ENCODE measurements around the gene SUSD1. TPM values are rescaled to one million over a fixed set of nuclear protein-coding genes. Genes with fewer than 3 reads are reported as not detected.

The SUSD1 gene
- polyA plus RNA-seq, 1 of the 3 experiments (the other 2 are of a cell fraction) = 8.2 TPM

DNA sequence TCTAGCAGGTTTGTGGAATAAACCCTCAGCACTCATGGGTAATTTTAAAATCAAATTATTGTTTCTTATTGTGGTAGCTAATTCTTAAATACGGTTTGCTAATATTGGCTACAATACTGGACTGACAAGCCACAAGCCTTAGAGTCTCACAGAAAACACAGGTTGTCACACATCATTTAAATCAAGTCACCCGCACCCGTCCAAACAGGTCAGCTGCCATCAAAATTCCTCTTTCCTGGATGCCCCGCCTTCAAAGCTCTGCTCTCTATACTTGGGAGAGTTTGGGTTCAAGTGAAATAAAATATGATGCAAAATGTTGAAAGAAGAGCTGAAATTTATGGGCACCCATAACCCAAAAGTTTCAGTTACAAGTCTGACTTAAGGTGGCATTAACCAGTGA lies 12.3 kb upstream of the SUSD1 start:
- POLR2A ChIA-PET = no interaction called here

More for the DNA sequence above, 12.3 kb upstream of the SUSD1 start:
- no peaks in the 10 kb centered on the region for H3K9me2 ChIP-seq
- H3K36me3 ChIP-seq (replicated peaks in 1 of 2; ENCODE audit: control insufficient read depth in 1 of 2, insufficient read depth in 2 of 2, low read length in 1 of 2) = no peaks in the 10 kb centered on the region
- TF ChIP-seq YY1 (IDR thresholded peaks at IDR 0.05; ENCODE audit: low read depth) (no peak), TAF1 (IDR thresholded peaks at IDR 0.05; ENCODE audit: borderline replicate concordance, low read depth, low read length) (no peak), JUND (IDR thresholded peaks at IDR 0.05) (no peak), USF2 (IDR thresholded peaks at IDR 0.05; ENCODE audit: borderline replicate concordance, low read depth, low read length) (no peak), PBX3 (IDR thresholded peaks at IDR 0.05) (no peak), EP300 (IDR thresholded peaks at IDR 0.05; ENCODE audit: borderline replicate concordance in 1 of 2, low read depth in 1 of 2, low read length in 1 of 2) (no peak), IRF3 (IDR thresholded peaks at IDR 0.05; ENCODE audit: low read depth, low read length) (no peak), FOSL2 (IDR thresholded peaks at IDR 0.05; ENCODE audit: borderline replicate concordance, low read depth) (no peak), FOXM1 (IDR thresholded peaks at IDR 0.05; ENCODE audit: low read depth) (no peak), MEF2A (IDR thresholded peaks at IDR 0.05; ENCODE audit: borderline replicate concordance, low read depth) (no peak), NFIC (IDR thresholded peaks at IDR 0.05; ENCODE audit: borderline replicate concordance) (no peak), CHD2 (IDR thresholded peaks at IDR 0.05; ENCODE audit: low read length, partially characterized antibody) (no peak)
- TF ChIP-seq, protein P1, sequence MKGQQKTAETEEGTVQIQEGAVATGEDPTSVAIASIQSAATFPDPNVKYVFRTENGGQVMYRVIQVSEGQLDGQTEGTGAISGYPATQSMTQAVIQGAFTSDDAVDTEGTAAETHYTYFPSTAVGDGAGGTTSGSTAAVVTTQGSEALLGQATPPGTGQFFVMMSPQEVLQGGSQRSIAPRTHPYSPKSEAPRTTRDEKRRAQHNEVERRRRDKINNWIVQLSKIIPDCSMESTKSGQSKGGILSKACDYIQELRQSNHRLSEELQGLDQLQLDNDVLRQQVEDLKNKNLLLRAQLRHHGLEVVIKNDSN (IDR thresholded peaks at IDR 0.05; ENCODE audit: borderline replicate concordance, low read depth) = no peak
- no peak overlapping the region for H3K27ac ChIP-seq (ENCODE audit: low read depth in 2 of 2, low read length in 1 of 2)
- no peak overlapping the region for H2AFZ ChIP-seq (ENCODE audit: low read depth)
- 74% methylated on average over 4 of the region's 4 CpGs for WGBS (ENCODE audit: low lambda C conversion rate)
- CTCF ChIA-PET = interaction anchor here (0.8 to 1.1 kb wide), 2 partner anchors 24 to 54 kb away, joined by 3 read pairs; no protein-coding TSS in a partner anchor
- DNase-seq = no peak
- no peaks in the 10 kb centered on the region for H4K20me1 ChIP-seq (ENCODE audit: insufficient read depth)
- H3K4me2 ChIP-seq = no peak overlapping the region
- H3K9ac ChIP-seq = no peak overlapping the region
- H3K27me3 ChIP-seq (ENCODE audit: insufficient read depth) = no peaks in the 10 kb centered on the region
- H3K4me1 ChIP-seq (ENCODE audit: control insufficient read depth in 1 of 2, insufficient read depth in 2 of 2, low read depth in 1 of 2, low read length in 1 of 2) = no peaks in the 10 kb centered on the region
- no peaks in the 10 kb centered on the region for H3K9me3 ChIP-seq
- H3K4me3 ChIP-seq (ENCODE audit: low read depth in 2 of 2, low read length in 1 of 2) = no peak overlapping the region
- no peaks in the 10 kb centered on the region for H3K79me2 ChIP-seq (ENCODE audit: insufficient read depth)
- H3F3A ChIP-seq (replicated peaks; ENCODE audit: insufficient read depth) = no peaks in the 10 kb centered on the region

Data from SK-N-SH (cell line).